KG1 (cell line): ENCODE results near the gene IFT52.
"Not testable (repeated sequence)": the region's sequence is repeated elsewhere in the genome, so short reads cannot be mapped to it uniquely, and the experiment has no call there.

Experiments
- DNase-seq: peaks from one replicate; lab custom pipeline; 2025; lab: John Stamatoyannopoulos, UW

Gene IFT52

DNA sequence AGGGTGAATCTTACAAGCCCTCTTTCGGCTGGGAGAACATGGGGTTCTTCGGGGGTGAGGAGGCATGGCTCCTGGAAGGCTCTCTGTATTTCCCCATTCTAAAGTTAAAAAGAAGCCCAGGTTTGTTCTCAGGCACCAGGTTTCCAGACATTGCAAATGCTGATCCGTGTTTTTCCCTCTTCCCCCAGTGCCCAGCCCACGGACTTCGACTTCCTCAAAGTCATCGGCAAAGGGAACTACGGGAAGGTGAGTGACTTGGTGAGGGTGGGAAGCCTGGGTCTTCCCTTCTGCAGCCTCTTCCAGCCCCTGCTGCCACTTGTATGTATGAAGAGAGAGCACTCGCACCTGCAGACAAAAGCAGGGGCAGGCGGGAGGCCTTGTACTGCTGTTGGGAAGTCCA, 23.3 kb upstream of the IFT52 start:
- no peak for DNase-seq

- no peak for DNase-seq
These were observed 22.0 kb upstream of the IFT52 start for GRCh38 chr20:43568706-43569105.

- no peak for DNase-seq
These were observed 21.5 kb upstream of the IFT52 start for GRCh38 chr20:43569282-43569681.

DNA sequence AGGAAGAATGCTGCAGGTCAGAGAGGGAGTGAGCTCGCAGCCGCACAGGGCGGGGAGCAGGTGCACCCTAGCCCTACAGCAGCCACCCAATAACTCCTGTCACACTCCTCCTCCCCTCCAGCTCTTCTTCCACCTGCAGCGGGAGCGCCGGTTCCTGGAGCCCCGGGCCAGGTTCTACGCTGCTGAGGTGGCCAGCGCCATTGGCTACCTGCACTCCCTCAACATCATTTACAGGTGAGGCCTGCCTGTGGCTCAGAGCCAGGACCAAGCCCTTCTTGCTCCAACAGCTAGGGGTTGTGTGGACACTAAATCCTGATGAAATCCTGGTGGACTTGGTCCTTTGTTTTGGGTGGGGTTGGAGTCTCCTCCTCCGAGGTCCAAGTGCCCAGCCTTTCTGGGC, 20.2 kb upstream of the IFT52 start:
- no peak for DNase-seq

DNA sequence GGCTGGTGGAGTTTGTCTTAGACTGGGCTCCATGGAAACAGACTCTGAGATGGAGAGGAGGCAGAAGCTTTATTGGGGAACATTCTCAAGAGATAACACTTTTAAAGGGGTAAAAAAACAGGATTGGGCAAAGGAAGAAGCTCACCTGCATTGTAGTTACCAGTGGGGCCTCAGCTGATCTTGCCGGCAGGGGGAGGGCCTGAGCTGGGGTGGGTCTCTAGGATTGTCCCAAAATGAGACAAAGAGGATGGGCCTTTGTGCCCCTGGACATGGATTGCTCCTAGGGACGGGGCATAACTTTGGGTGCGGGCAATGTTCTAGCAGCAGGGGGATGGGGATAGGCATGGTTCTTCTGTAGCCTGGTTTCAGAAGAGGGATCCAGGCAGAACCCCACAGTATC, 19.4 kb upstream of the IFT52 start:
- DNase-seq = no peak

GRCh38 chr20:43571771-43572170, 19.0 kb upstream of the IFT52 start:
- no peak for DNase-seq

DNA sequence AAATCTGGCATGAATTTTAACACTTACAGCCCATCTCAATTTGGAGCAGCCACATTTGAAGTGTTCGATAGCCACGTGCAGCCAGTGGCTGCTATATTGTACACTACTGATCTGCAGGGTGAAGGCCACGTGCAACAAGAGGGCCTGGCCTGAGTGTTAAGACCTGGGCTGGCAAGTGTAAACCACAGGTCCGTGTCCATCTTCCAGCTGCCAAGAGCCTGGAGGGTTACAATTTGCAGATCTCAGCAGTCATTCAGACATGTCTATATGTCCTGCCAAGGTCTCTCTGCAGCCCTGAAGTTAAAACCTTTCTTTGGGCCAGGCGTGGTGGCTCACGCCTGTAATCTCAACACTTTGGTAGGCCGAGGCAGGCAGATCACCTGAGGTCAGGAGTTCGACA, 17.8 kb upstream of the IFT52 start:
- no peak for DNase-seq

DNA sequence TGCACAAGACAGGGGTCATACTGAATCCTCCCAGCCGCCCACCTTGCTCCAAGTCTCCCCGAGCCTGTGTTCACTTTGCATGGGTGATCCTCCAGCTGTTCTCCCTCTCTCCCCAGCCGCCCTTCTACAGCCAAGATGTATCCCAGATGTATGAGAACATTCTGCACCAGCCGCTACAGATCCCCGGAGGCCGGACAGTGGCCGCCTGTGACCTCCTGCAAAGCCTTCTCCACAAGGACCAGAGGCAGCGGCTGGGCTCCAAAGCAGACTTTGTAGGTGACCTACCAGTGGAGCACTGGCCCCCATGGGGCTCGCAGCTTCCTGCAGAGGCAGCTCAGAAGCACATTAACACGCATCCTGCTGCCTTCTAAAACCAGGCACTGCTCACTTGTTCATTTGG, 14.6 kb upstream of the IFT52 start:
- DNase-seq = no peak

- DNase-seq = no peak
These were observed 10.6 kb upstream of the IFT52 start for GRCh38 chr20:43579861-43580793.

- no peak for DNase-seq
These were observed 7.4 kb upstream of the IFT52 start for GRCh38 chr20:43583133-43583864.

- no peak for DNase-seq
These were observed 6.7 kb upstream of the IFT52 start for GRCh38 chr20:43583982-43584432.

DNA sequence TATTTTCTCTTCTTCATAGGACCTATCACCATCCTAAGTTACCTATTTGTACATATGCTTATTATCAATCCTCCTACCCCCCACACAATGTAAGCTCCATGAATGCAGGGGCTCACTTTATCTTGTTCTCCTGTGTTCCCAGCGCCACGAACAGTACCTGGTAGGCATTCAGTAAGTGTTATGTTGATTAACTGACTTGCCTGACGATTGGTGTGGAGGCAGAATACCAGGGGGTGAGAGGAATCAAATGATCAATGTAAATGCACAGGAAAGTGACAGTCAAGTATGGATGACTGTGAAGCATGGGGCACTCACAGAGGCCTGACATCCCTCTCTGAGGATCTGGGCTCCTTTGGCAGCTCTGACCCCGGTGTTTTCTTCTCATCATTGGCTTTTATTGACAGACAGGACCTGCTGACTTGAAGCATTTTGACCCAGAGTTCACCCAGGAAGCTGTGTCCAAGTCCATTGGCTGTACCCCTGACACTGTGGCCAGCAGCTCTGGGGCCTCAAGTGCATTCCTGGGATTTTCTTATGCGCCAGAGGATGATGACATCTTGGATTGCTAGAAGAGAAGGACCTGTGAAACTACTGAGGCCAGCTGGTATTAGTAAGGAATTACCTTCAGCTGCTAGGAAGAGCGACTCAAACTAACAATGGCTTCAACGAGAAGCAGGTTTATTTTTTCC, 6.1 kb upstream of the IFT52 start:
- no peak for DNase-seq

DNA sequence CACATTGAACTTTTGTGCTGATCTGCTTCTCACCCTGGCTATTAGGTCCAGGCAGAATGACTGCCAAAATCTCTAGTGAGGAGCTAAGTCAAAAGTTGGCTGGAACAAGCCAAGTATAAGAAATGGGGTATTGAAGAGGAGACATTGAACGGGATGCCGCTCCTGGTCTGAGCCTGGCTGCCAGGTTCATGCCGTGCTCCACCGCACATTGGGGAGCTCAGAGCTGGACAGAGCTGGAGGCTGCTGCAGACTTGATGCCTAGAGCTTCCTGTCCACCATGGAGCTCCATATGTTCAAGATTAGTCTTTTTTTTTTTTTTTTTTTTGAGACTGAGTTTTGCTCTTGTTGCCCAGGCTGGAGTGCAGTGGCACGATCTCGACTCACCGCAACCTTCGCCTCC, 4.1 kb upstream of the IFT52 start:
- DNase-seq = no peak

DNA sequence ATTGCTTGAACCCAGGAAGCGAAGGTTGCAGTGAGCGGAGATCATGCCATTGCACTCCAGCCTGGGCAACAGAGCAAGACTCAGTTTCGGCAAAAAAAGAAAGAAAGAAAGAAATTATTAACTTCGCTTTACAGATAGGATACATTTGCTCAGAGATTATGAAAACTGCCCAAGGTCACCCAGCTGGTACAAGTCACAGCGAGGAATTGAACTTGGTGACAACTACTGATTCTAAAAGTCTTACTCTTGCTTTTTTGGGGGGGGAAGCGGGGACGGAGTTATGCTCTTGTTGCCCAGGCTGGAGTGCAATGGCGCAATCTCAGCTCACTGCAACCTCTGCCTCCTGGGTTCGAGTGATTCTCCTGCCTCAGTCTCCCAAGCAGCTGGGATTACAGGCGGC, 2.2 kb upstream of the IFT52 start:
- DNase-seq = not testable (repeated sequence)

DNA sequence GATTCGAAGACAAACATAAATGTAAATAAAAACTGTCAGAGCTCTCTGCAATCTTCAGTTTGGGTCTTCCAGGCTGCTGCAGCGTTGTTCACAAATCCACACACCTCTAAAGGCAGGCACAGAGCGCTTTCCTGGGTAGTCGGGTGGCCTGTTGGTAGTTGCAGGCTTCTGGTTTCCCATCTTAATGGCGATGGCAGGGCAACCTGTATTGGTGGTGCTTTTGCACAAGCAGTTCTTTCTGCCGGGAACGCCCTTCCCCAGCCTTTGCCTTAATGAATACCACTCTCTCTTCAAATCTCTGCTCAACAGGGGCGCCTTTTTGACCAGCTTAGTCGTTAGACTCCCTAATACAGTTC, 723 bp upstream of the IFT52 start:
- DNase-seq = no peak

DNA sequence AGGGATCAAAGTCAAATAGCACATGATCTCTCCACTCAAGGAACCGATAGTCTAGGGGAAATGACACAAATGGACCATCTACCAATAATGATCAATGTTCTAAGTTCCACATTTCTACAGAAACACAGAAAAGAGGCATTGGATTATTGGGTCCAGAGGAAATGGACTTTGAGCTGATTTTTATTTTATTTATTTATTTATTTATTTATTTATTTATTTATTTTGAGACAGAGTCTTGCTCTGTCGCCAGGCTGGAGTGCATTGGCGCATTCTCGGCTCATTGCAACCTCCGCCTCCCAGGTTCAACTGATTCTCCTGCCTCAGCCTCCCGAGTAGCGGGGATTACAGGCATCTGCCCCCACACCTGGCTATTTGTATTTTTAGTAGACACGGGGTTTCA, 11.2 kb downstream of the IFT52 start:
- DNase-seq = not testable (repeated sequence)

DNA sequence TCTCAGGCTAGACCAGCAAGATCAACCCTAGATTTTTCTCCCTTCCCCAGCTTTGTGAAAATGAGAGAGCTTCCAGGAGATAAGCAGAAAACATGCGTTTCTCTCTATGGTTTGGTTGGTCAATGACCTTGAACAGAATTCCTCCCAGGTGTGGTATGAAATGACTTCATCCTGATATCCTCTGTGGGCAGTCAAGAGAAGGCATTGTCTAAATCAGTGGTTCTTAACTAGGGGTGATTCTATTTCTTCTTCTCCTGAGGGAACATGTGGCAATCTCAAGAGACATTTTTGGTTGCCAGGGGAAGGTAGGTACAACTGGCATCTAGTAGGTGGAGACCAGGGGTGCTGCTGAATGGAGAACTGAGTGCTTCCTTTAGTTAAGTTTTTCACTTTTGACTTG, 12.4 kb downstream of the IFT52 start:
- DNase-seq = no peak

- DNase-seq = no peak
These were observed 15.0 kb downstream of the IFT52 start for GRCh38 chr20:43605715-43606114.

- not testable (repeated sequence) for DNase-seq
These were observed 16.5 kb downstream of the IFT52 start for GRCh38 chr20:43607278-43607677.

GRCh38 chr20:43631598-43631997, 40.9 kb downstream of the IFT52 start:
- no peak for DNase-seq

GRCh38 chr20:43636429-43636828, 45.7 kb downstream of the IFT52 start:
- DNase-seq = no peak

DNA sequence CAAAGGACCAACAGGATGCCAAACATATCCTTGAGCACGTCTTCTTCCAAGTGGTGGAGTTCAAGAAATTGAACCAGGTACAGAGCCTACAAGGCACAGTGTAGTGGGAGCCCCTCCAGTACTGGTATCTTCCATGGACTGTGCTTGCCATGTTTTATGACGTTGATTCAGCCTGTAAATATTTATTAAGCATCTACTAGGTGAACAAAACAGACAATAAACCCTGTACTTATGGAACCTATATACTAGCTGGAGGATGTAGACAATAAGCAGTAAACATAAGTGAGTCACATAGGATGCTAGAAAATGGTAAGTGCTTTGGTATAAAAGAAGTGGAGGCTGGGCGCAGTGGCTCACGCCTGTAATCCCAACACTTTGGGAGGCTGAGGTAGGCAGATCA, 51.8 kb downstream of the IFT52 start:
- DNase-seq = no peak
